Activated T-helper 9 cell treated with anti-CD3 and anti-CD28 coated beads, Interleukin-2, amount 50 U/mL, for 16 hours (primary cell): ENCODE data around the gene SLC38A1.
"Not testable (repeated sequence)": the region's sequence is repeated elsewhere in the genome, so short reads cannot be mapped to it uniquely, and the experiment has no call there.

Experiments
- DNase-seq: peaks from one replicate; pipeline ENCODE4 v3.0.0-alpha.2; 2020; ENCODE audit warnings: low read depth

The SLC38A1 gene

GRCh38 chr12:46268583-46269428 is at the start of gene SLC38A1:
SLC38A1 (minus strand) TSS chr12:46269043; CDS start chr12:46239800, 29,243 bp downstream.
- DNase-seq = peak; percentile 83

DNA sequence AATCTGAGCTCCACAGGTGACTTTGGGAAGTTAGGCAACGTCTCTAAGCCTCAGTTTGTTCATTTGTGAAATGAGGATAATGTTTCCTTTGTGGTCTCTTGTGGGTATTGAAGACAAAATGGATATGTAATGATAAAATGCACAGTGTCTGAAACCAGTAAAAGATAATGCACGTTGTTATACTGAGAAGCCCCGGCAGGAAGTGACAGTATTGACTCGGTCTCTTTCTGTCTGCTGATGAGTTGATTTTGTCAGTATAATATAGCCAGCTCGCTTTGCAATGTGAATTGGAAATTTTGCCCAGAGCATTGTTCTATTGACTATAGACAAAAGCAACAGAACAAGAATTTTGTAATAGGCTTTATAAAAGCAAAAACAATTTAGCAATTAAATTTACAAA is 49.2 kb upstream of the SLC38A1 start:
- no peak for DNase-seq

- no peak for DNase-seq
Observed at GRCh38 chr12:46304070-46304469, 35.2 kb upstream of the SLC38A1 start.

DNA sequence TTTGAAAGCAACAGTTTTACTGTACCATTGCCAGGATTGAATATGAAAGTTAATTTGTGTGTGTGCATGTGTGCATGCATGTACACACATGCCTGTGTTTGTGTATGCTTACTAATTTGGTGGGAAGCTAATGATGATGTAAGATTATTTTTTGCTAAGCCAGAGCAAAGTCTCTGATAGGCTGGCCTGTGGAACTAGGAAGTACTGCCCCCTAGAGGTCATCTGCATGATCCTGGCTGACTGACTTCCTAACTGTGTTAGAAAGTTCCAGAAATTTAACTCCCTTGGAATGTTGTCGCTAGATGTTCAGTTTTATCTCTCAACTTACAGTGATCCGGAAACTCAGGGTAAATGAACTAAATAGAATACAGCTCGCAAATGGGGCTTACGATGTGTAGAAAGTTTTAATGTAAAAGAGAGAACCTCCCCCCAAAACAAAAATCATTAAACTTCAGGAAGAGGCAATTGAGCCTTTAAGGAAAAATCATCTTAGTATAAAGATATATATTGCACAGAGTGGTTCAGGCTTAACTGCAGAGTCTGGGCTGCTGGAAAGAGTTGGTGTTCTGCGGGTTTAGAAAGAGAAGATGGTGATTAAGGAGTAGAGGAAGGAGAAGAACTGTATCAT is 34.3 kb upstream of the SLC38A1 start:
- DNase-seq = peak; percentile 15

DNA sequence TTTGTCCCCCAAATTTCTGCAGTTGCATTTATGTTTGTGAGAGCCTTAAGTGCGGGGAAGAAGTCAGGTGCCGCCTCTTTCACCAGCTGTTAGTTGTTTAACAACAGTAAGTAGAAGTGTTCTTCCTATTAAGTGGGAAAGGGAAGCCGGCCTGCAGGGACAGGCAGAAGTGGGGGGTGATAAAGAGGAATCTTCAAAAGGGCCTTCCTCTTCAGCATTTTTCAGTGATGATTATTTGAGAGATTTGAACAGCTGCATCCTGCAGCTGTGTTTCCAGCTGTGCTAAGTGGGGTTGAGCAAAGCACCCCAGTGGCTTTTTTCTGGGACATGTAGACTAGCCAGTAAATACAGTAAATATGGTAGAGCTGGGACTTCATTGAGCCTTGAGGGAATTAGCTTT is 32.1 kb upstream of the SLC38A1 start:
- DNase-seq = no peak

DNA sequence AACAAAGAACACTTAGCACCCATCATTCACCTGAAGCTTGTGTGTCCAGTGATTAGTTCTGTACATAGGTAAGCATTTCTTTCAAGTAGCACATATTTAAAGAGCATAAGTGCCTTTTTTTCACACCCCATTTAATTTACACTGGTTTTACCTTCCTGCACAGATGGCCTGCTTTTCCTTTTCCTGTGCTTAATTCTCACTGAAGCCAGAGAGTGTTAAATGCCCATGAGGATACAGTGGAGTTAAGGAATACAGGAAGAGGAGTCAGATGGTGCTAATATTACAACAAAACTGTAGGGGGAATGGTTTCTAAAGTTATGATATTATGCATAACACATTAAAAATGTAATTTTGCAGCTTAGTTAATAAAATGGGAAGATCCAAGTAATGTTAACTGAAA is 31.0 kb upstream of the SLC38A1 start:
- DNase-seq = no peak

DNA sequence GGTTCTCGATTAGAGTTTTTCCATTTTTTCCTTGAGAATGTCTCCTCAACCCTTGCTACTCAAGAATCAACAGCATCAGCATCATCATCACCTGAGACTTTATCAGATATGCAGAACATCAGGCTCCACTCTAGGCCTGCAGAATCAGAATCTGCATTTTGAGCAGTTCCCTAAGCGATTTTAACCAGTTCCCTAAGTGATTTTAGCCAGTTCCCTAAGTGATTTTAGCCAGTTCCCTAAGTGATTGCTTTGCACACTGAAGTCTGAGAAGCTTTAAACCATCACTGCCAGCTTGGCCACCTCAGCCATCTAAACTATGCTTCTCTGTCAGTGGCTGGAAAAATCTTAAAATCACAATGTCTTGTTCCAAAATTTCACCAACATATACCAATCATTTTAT is 29.4 kb upstream of the SLC38A1 start:
- no peak for DNase-seq

- no peak for DNase-seq
Observed at GRCh38 chr12:46296822-46297221, 28.0 kb upstream of the SLC38A1 start.

DNA sequence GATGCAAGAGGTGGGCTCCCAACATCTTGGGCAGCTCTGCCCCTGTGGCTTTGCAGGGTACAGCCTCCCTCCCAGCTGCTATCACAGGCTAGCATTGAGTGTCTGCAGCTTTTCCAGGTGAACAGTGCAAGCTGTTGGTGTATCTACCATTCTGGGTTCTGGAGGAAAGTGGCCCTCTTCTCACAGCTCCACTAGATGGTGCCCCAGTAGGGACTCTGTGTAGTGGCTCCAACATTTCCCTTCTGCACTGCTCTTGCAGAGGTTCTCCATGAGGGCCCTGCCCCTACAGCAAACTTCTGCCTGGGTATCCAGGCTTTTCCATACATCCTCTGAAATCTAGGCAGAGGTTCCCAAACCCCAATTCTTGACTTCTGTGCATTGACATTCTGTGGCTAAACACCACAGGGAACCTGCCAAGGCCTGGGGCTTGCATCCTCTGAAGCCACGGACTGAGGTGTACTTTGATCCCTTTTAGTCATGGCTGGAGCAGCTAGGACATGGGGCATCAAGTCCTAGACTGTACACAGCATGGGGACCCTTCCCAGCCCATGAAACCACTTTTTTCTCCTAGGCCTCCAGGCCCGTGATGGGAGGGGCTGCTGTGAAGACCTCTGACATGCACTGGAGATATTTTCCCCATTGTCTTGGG is 24.0 kb upstream of the SLC38A1 start:
- DNase-seq = no peak

- DNase-seq = not testable (repeated sequence)
Observed at GRCh38 chr12:46291953-46292352, 23.1 kb upstream of the SLC38A1 start.

DNA sequence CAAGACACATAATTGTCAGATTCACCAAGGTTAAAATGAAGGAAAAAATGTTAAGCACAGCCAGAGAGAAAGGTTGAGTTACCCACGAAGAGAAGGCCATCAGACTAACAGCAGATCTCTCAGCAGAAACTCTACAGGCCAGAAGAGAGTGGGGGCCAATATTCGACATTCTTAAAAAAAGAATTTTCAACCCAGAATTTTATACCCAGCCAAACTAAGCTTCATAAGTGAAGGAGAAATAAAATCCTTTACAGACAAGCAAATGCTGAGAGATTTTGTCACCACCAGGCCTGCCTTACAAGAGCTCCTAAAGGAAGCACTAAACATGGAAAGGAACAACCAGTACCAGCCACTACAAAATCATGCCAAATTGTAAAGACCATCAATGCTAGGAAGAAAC is 16.3 kb upstream of the SLC38A1 start:
- not testable (repeated sequence) for DNase-seq

GRCh38 chr12:46282829-46283228 is 14.0 kb upstream of the SLC38A1 start:
- no peak for DNase-seq

DNA sequence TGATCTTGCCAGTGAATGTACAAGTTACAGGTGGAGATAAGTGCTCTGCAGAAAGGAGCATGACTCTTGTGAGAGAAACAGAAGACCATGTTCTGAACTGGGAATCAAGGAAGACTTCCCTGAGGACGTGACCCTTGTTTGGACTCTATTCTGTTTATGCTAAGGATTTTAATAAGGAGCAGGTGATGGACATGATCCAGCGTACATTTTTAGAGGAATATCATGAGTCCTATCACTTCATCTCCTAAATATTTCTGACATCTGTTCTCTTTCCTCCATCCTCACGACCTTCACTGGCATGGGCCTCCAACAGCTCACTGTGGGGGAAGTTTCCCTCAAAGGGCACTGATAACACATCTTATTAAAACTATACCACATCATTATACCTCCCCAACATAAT is 7.9 kb upstream of the SLC38A1 start:
- DNase-seq = no peak

DNA sequence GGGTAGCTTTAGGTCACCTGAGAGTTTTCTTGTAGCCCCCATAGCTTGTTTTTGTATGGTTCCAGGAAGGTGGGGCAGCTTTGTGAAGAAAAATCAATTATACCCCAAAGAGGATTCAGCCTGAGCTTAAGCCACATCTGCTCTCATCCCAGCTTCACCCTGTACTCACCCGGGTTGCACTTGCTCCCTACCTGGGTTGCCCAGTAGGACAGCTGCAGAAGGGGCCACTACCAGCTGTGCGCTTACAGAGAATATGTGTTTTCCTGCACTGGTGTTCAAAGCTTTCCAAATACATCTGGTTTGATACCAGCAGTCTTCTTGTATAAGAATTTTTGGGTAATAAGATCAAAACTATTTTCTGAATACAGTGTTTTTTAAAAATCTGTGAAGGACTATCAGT is 3.0 kb upstream of the SLC38A1 start:
- DNase-seq = no peak

- peak; percentile 63 for DNase-seq
Observed at GRCh38 chr12:46269429-46270241, 792 bp upstream of the SLC38A1 start.

- DNase-seq = peak; percentile 20
Observed at GRCh38 chr12:46267825-46268582, 839 bp downstream of the SLC38A1 start.

- no peak for DNase-seq
Observed at GRCh38 chr12:46267575-46267824, 1.3 kb downstream of the SLC38A1 start.

GRCh38 chr12:46266869-46267574 is 1.8 kb downstream of the SLC38A1 start:
- peak; percentile 35 for DNase-seq

- DNase-seq = no peak
Observed at GRCh38 chr12:46266382-46266791, 2.5 kb downstream of the SLC38A1 start.

GRCh38 chr12:46265734-46266133 is 3.1 kb downstream of the SLC38A1 start:
- DNase-seq = no peak

GRCh38 chr12:46265102-46265501 is 3.7 kb downstream of the SLC38A1 start:
- DNase-seq = no peak
